D721Med (cell line): ENCODE data around the gene GOSR2.

Source experiments
- DNase-seq: peaks from one replicate; pipeline ENCODE4 v3.0.0; 2011; ENCODE audit warnings: low spot score; ENCODE audit not compliant: insufficient read length
- FAIRE-seq: peaks from 2 replicates; lab custom pipeline; 2011; peaks lifted over from hg19 to GRCh38; lab: Jason Lieb, UNC
- TF ChIP-seq, protein P1 (sequence below): IDR thresholded peaks from 2 replicates; pipeline ENCODE4 v1.5.1; 2012; ENCODE audit warnings: mild to moderate bottlenecking, control low read depth; ENCODE audit not compliant: insufficient read depth; ENCODE audit errors: missing control alignments

The GOSR2 gene

DNA sequence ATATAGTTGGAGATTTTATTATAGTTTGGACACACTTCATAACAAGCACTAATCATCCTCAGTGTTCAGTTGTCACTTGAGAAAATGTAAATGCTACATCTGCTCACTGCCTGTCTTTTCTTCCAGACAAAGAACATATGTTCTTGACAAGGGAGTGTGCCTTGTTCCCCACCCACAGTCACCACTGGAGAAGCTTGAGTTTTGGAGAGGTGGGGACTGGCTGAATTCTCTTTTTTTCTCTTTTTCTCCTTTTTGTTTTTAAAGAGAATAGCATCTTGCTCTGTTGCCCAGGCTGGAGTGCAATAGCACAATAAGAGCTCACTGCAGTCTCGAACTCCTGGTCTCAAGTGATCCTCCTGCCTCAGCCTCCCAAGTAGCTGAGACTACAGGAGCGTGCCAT lies 40.6 kb downstream of the GOSR2 start:
- TF ChIP-seq, protein P1, sequence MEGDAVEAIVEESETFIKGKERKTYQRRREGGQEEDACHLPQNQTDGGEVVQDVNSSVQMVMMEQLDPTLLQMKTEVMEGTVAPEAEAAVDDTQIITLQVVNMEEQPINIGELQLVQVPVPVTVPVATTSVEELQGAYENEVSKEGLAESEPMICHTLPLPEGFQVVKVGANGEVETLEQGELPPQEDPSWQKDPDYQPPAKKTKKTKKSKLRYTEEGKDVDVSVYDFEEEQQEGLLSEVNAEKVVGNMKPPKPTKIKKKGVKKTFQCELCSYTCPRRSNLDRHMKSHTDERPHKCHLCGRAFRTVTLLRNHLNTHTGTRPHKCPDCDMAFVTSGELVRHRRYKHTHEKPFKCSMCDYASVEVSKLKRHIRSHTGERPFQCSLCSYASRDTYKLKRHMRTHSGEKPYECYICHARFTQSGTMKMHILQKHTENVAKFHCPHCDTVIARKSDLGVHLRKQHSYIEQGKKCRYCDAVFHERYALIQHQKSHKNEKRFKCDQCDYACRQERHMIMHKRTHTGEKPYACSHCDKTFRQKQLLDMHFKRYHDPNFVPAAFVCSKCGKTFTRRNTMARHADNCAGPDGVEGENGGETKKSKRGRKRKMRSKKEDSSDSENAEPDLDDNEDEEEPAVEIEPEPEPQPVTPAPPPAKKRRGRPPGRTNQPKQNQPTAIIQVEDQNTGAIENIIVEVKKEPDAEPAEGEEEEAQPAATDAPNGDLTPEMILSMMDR = no peak
- DNase-seq (no peak), FAIRE-seq (no peak)

DNA sequence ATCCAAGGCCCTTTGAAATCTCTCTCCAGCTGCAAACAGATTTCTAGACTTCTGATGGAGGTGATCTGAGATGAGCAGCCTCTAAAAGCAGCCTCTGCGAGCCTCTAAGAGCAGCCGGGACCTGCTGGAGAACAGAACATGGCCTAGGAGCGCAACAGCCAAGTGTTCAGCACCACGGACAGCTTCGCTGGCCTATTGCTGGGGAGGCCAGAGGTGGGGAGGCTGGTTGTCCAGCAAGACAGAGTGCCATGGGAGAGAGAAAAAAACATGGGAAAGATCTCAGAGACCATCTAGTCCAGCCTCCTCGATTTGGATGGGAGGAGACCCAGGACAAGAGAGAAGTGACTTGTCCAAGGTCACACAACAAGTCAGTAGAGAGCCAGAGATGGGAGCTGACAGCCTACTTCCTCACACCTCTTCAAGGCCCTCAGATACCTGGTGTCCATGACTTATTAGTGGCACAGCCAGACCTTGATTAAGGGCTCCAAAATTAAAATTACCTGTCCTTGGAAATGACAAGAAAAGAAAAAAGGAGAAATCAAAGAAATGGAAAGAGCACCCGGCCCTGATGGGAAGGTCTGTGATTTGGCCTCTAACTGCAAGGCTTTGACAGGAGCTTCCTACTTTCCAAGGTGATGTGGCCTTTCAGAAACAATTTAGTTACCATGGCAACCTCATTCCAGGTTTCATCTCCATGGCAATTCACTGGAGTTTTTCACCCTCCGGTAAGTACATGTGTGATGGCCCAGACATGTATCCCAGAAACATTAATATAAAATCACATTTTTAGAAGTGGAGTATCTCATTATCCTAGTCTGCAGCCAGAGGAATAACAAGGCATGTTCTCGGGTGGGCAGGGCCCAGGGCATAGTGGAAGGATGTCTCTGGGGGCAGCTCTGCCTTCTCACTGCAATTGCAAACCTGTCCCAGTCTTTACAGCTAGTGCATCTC lies 41.6 kb downstream of the GOSR2 start:
- DNase-seq (no peak), FAIRE-seq (no peak)

DNA sequence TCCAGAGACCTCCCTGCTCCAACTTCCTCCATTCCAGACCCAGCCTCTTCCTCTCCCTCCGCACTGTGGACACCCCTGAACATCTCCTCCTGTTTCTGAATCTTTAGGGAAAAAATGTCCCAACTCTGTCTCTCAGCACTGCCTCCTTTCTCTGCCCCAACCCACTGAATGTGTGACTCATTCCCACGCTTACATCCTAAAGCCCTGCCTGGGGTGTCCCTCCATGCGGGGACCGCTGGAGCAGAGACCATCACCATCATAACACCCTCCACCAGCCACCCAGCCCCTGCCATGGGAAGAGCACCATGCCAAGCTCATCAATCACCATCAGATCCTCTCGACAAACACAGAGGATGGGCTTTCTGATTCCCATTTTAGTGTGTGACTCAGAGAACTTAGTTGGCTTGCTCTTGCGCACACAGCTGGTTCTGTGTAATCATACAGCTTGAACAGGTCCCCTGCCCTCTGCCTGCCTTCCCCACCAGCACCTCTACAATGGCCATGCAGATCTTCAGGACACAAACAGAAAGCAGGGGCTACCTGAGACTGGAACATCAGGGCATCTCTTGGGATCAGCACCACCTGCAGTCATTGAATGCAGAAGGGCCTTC lies 45.4 kb downstream of the GOSR2 start:
- FAIRE-seq (no peak), DNase-seq (no peak)
- TF ChIP-seq, protein P1 = no peak

More for the DNA sequence above, 41.6 kb downstream of the GOSR2 start:
- TF ChIP-seq, protein P1 = no peak

DNA sequence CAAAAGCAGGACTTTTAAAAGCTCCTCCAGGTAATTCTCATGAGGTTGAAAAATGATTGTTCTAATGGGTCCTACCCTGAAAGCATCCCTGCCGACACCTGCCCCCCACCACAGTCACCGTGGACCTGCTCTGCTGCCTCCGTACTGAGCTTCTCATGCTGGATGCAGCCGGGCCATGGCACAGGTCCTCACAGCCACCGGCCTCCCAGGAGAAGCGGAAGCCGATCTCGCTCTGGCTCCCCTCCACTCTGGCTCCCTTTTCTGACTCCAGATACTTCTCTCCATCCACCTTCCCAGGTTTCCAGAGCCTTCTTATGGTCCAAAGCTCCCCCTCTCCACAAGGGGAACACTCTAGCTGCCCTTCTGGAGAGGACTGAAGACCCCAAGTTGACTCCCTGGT lies 45.9 kb downstream of the GOSR2 start:
- FAIRE-seq = no peak
- TF ChIP-seq, protein P1 = no peak
- DNase-seq = no peak

DNA sequence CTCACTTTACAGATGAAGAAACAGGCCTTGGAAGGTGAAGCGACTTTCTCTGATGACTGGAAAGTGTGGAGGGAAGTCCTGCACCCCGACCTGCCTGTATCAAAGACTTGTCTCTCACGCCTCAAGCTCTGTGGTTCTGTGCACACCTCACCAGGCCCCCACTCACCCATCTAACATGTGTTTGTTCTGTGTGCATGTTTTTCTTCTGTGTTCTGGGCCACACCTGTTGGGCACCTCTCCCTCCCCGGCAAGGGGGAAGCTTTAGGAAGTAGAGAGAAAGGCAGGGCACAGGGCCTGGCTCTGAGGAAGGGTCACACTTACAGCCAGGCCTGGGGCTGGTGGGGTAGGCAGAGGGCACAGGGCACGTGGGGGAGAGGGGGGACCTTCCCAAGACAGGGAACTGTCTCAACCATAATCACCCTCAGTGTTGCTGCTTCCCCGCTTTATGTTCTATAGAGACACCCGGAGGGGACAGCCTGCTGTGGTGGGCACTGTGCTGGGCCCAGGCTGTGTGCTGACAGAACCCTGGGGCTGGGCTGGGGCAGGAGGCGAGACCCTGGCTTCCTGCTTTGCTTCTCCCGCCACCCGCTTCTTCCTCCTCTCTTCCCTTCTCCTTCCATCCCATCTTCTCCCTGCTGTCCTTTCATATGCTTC lies 48.8 kb downstream of the GOSR2 start:
- TF ChIP-seq, protein P1 = no peak
- DNase-seq (no peak), FAIRE-seq (no peak)

DNA sequence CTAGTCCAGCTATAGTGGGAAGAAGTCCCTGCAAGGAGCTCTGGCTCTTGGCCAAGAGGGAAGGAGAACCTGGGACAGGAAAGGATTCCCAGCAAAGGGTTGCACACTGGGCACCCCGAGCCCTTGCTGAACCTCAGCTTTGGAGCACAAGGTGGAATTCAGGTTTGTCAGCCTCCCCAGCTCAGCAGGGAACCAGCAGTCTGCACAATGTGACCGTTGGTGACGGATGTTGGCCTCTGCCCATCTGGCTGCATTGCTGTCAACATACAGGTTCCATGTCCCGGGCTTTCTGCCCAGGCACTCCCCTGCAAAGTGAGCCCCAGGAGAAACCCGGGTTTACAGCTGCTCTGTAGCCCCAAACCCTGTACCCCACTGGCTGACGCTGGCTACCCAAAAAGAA lies 49.4 kb downstream of the GOSR2 start:
- no peak for DNase-seq
- TF ChIP-seq, protein P1 = no peak
- FAIRE-seq = no peak
